PC-3 (cell line): ENCODE results near the gene ITGB4. TPM values are rescaled to one million over a fixed set of nuclear protein-coding genes. Genes with fewer than 3 reads are reported as not detected.

Experiments
- ATAC-seq: fragments of 200-7000 bp; cut with Tn5 transposase; 2 replicates; pipeline ENCODE4 v1.9.1; 2020; ENCODE audit warnings: mild to moderate bottlenecking, moderate library complexity
- Bru-seq: library from RNA; stranded (reverse); fragments of 400-500 nt; gene quantifications from one replicate; lab custom pipeline; 2021; lab: Mats Ljungman, UMichigan
- BruChase-seq, 2 experiments: library from RNA; stranded (reverse); fragments of 400-500 nt; gene quantifications; one replicate each; lab custom pipeline; 2021; lab: Mats Ljungman, UMichigan
- BruUV-seq: library from RNA; stranded (reverse); fragments of 400-500 nt; replicated peaks from 2 replicates; lab custom pipeline; 2021; lab: Mats Ljungman, UMichigan
- CTCF ChIA-PET: fragments of 300-600 bp; sonication (Branson Sonifier 250); formaldehyde crosslinking; loops from one replicate; lab custom pipeline; 2022; ENCODE audit warnings: antibody characterized with exemption; lab: Charles Lee
- POLR2A ChIA-PET: fragments of 300-600 bp; sonication (Branson Sonifier 250); formaldehyde crosslinking; loops from one replicate; lab custom pipeline; 2022; ENCODE audit warnings: antibody characterized with exemption; ENCODE audit not compliant: unreplicated experiment; lab: Charles Lee
- DNase-seq: peaks from one replicate; pipeline ENCODE4 v3.0.0-alpha.2; 2015
- H2AFZ ChIP-seq: fragments of 300-600 bp; sonication (generic); 2 replicates; pipeline ENCODE4 v1.6.0; 2016; ENCODE audit warnings: antibody characterized with exemption, low read length
- H3F3A ChIP-seq: fragments of 300-600 bp; sonication (generic); one replicate; pipeline ENCODE4 v1.6.0; 2017; ENCODE audit warnings: antibody characterized with exemption, low read length, control low read depth, mild to moderate bottlenecking; ENCODE audit not compliant: unreplicated experiment
- H3K27ac ChIP-seq: fragments of 300-600 bp; sonication (generic); 2 replicates; pipeline ENCODE4 v1.5.1; 2016; ENCODE audit warnings: mild to moderate bottlenecking, low read length
- H3K27me3 ChIP-seq: fragments of 300-600 bp; sonication (generic); 2 replicates; pipeline ENCODE4 v1.6.1; 2016; ENCODE audit warnings: low read length, mixed read lengths
- H3K36me3 ChIP-seq: fragments of 300-600 bp; sonication (generic); 2 replicates; pipeline ENCODE4 v1.6.1; 2016; ENCODE audit warnings: low read depth, mixed run types, low read length, mixed read lengths
- H3K4me1 ChIP-seq: fragments of 300-600 bp; sonication (generic); 2 replicates; pipeline ENCODE4 v1.5.1; 2016; ENCODE audit warnings: low read length; ENCODE audit not compliant: insufficient read depth
- H3K4me2 ChIP-seq: fragments of 300-600 bp; sonication (generic); 2 replicates; pipeline ENCODE4 v1.6.0; 2016; ENCODE audit warnings: low read length
- H3K4me3 ChIP-seq: fragments of 300-600 bp; sonication (generic); 2 replicates; pipeline ENCODE4 v1.5.1; 2016; ENCODE audit warnings: mild to moderate bottlenecking, low read length, mixed read lengths
- H3K79me2 ChIP-seq: fragments of 300-600 bp; sonication (generic); 2 replicates; pipeline ENCODE4 v1.6.1; 2017; ENCODE audit warnings: low read length, mixed read lengths
- H3K9ac ChIP-seq: fragments of 300-600 bp; sonication (generic); 2 replicates; pipeline ENCODE4 v1.6.0; 2016; ENCODE audit warnings: mild to moderate bottlenecking, low read length
- H3K9me2 ChIP-seq: fragments of 300-600 bp; sonication (generic); replicated peaks from 2 replicates; pipeline ENCODE4 v1.6.1; 2016; ENCODE audit warnings: mixed run types, low read length, mixed read lengths
- H3K9me3 ChIP-seq: fragments of 300-600 bp; sonication (generic); 2 replicates; pipeline ENCODE4 v1.6.1; 2016; ENCODE audit warnings: low read length, mixed read lengths
- H4K20me1 ChIP-seq: fragments of 300-600 bp; sonication (generic); 2 replicates; pipeline ENCODE4 v1.6.1; 2016; ENCODE audit warnings: low read length, mixed read lengths
- CTCF ChIP-seq: fragments of 300-600 bp; sonication (generic); conservative IDR thresholded peaks from 2 replicates; pipeline ENCODE4 v1.5.1; 2017; ENCODE audit warnings: antibody characterized with exemption, low read depth, mild to moderate bottlenecking, low read length
- EZH2 ChIP-seq: fragments of 300-600 bp; sonication (generic); IDR thresholded peaks from one replicate; pipeline ENCODE4 v1.6.1; 2017; ENCODE audit warnings: antibody characterized with exemption, mild to moderate bottlenecking, low read length; ENCODE audit not compliant: unreplicated experiment
- EZH2phosphoT487 ChIP-seq: fragments of 300-600 bp; sonication (generic); IDR thresholded peaks from 2 replicates; pipeline ENCODE4 v1.6.1; 2018; ENCODE audit warnings: mild to moderate bottlenecking, antibody characterized with exemption, low read length, borderline replicate concordance
- intact Hi-C: fragments of 100-400 bp; cut with micrococcal nuclease; formaldehyde crosslinking; loops from 2 replicates; pipeline ENCODE4 v1.9.0; 2023
- long read RNA-seq: library from polyadenylated mRNA; unstranded; transcript quantifications from one replicate; pipeline ENCODE4 v2.0.0, GENCODE V29; 2021; ENCODE audit not compliant: unreplicated experiment
- total RNA-seq: library from RNA; depleted of rRNA; stranded (reverse); fragments of >200 nt; gene quantifications from 2 replicates; pipeline ENCODE4 v1.2.3, GENCODE V29; 2014; rRNA removed

Gene ITGB4
- total RNA-seq, result 273 and 362 TPM in 2 replicates
- percentile 89 among the genes with signal in this experiment for Bru-seq, nascent RNA
- percentile 88 among the genes with signal in this experiment for BruChase-seq, experiment 1, labeled RNA remaining after a 6-hour chase
- percentile 88 among the genes with signal in this experiment for BruChase-seq, experiment 2, labeled RNA remaining after a 2-hour chase
- long read RNA-seq, full-length matches to known transcripts, result 36 of 638 reads
- long read RNA-seq, partial matches to known transcripts, result 448 of 638 reads
- long read RNA-seq, other reads (novel, unspliced or antisense), result 154 of 638 reads

GRCh38 chr17:75720656-75721462 lies at the start of gene ITGB4:
Gene ITGB4 (plus strand): TSS chr17:75721459. CDS start chr17:75724704, 3,245 bp downstream.
- Histone ChIP-seq H3K79me2 (peaks cover 40% of the 10 kb centered on the region), H3K36me3 (peaks cover 18% of the 10 kb centered on the region; the same call in 1 of the 2 replicates), H4K20me1 (0 out of 2 replicates have a peak, but pooled peaks cover 12% of the 10 kb centered on the region), H3K4me1 (peaks cover 30% of the 10 kb centered on the region), H3K4me3 (peak within 1 kb of the TSS; percentile 97), H3K9me2 (no peaks in the 10 kb centered on the region), H3K9me3 (no peaks in the 10 kb centered on the region), H3K9ac (peak within 1 kb of the TSS; percentile 73), H3F3A (no peaks in the 10 kb centered on the region), H2AFZ (peak within 1 kb of the TSS; percentile 79), H3K27me3 (no peaks in the 10 kb centered on the region), H3K27ac (peak within 1 kb of the TSS; percentile 39), H3K4me2 (peak within 1 kb of the TSS; percentile 97)
- no TSS peak for BruUV-seq
- ATAC-seq, result peak; percentile 62
- CTCF ChIA-PET, result interaction anchor here (0.6 to 1.5 kb wide), 7 partner anchors 14 to 87 kb away, joined by 3 to 14 read pairs (median 4); no protein-coding TSS in a partner anchor
- peak; percentile 85 for TF ChIP-seq EZH2phosphoT487
- TF ChIP-seq EZH2, result no peak
- no peak for TF ChIP-seq CTCF
- DNase-seq, result peak; percentile 96
- POLR2A ChIA-PET, result interaction anchor here (0.6 to 1.9 kb wide), 7 partner anchors 11 to 41 kb away, joined by 3 to 8 read pairs (median 5); no protein-coding TSS in a partner anchor
- intact Hi-C loops, result loop anchor here (2.0 kb wide), 1 partner anchor 14 kb away; no protein-coding TSS in a partner anchor

GRCh38 chr17:75672011-75672410 lies 49.2 kb upstream of the ITGB4 start:
- Histone ChIP-seq H3K27me3 (no peaks in the 10 kb centered on the region), H3K9me3 (no peaks in the 10 kb centered on the region), H4K20me1 (peaks cover 14% of the 10 kb centered on the region; the same call in 1 of the 2 replicates), H3K4me1 (peaks cover 11% of the 10 kb centered on the region), H3K79me2 (peaks cover 81% of the 10 kb centered on the region), H3K9me2 (no peaks in the 10 kb centered on the region), H3K4me2 (no peak overlapping the region), H3K9ac (no peak overlapping the region), H3F3A (peaks cover 18% of the 10 kb centered on the region), H3K36me3 (peaks cover 61% of the 10 kb centered on the region), H3K27ac (no peak overlapping the region), H2AFZ (no peak overlapping the region), H3K4me3 (no peak overlapping the region)
- ChIA-PET CTCF (interaction anchor here (0.6 kb wide), 1 partner anchor 78 kb away, joined by 3 read pairs; no protein-coding TSS in a partner anchor), POLR2A (no interaction called here)
- DNase-seq (no peak), ATAC-seq (no peak)
- TF ChIP-seq CTCF (no peak), EZH2 (no peak), EZH2phosphoT487 (no peak)
- no TSS peak for BruUV-seq
- intact Hi-C loops, result no loop called here
